Sigmoid colon (tissue), 7 donors: ENCODE data around the gene USP50. TPM values are rescaled to one million over a fixed set of nuclear protein-coding genes. Genes with fewer than 3 reads are reported as not detected.
"Not testable (repeated sequence)": the region's sequence is repeated elsewhere in the genome, so short reads cannot be mapped to it uniquely, and the experiment has no call there.

ENCODE experiments used
- DNase-seq: peaks from one replicate; pipeline ENCODE4 v3.0.0-alpha.2; 2019
- H3K27ac ChIP-seq, 4 donors: fragments of 200-600 bp; sonication (generic); one replicate each; pipeline ENCODE4 v1.5.1; 2016 to 2019; ENCODE audit warnings: mild to moderate bottlenecking in 1 of 4
- H3K27me3 ChIP-seq, 3 donors: fragments of 200-600 bp; sonication (generic); one replicate each; pipeline ENCODE4 v1.5.1; 2019; ENCODE audit warnings: mild to moderate bottlenecking in 1 of 3
- H3K36me3 ChIP-seq, 4 donors: fragments of 200-600 bp; sonication (generic); one replicate each; pipeline ENCODE4 v1.5.1; 2016 to 2019
- H3K4me1 ChIP-seq, 4 donors: fragments of 200-600 bp; sonication (generic); one replicate each; pipeline ENCODE4 v1.5.1; 2017 to 2019
- H3K4me3 ChIP-seq, 4 donors: fragments of 200-600 bp; sonication (generic); one replicate each; pipeline ENCODE4 v1.5.1; 2017 to 2019; ENCODE audit warnings: mild to moderate bottlenecking in 2 of 4, moderate library complexity in 1 of 4
- H3K9me3 ChIP-seq, 4 donors: fragments of 200-600 bp in 3 of 4; sonication (generic) in 3 of 4; one replicate each; pipeline versions ENCODE4 v1.5.1 to v1.6.1; 2013 to 2019
- EP300 ChIP-seq, 4 donors: sonication (generic); formaldehyde crosslinking; IDR thresholded peaks; one replicate each; pipeline ENCODE4 v1.6.1; 2017; ENCODE audit warnings: antibody characterized with exemption in 4 of 4
- POLR2A ChIP-seq, 2 donors: fragments of 450-650 bp; IDR thresholded peaks; one replicate each; pipeline ENCODE4 v1.6.1; 2016; ENCODE audit warnings: antibody characterized with exemption in 2 of 2, mild to moderate bottlenecking in 2 of 2, moderate library complexity in 2 of 2
- POLR2AphosphoS5 ChIP-seq, 4 donors: sonication (generic); formaldehyde crosslinking; IDR thresholded peaks; one replicate each; pipeline ENCODE4 v1.6.1; 2017; ENCODE audit warnings: antibody characterized with exemption in 4 of 4
- WGBS, 2 donors: extraction: QIAGEN DNeasy Blood & Tissue Kit; methylation state at CpG; one replicate each; pipeline ENCODE4 v1.1.7; 2013; 5-methylcytosine and 5-hydroxymethylcytosine counted together
- intact Hi-C: fragments of 100-400 bp; cut with DNase I; formaldehyde crosslinking; loops from one replicate; pipeline ENCODE4 v1.15.1; 2023
- polyA plus RNA-seq, 3 donors: library from polyadenylated mRNA; stranded (reverse); fragments of 200-250 nt; gene quantifications; one replicate each; pipeline ENCODE4 v1.2.3, GENCODE V29; 2013
- total RNA-seq, 4 donors: library from RNA; depleted of rRNA; stranded (reverse); fragments of >200 nt; gene quantifications; one replicate each; pipeline ENCODE4 v1.1.0, GENCODE V29; 2016
- TF ChIP-seq, protein P1 (sequence below), 4 experiments: fragments of 450-650 bp in 3 of 4; fragments of 200-600 bp in 1 of 4; IDR thresholded peaks; one replicate each; pipeline ENCODE4 v1.5.1; 2016 to 2019; ENCODE audit warnings: antibody characterized with exemption in 4 of 4, mild to moderate bottlenecking in 3 of 4, moderate library complexity in 2 of 4
- donor health status: healthy with polysubstance abuse.
- donor health status: Bipolar disorder and iron deficiency.
- donor health status: healthy.

Gene USP50
- total and polyA plus RNA-seq, 7 donors, result not detected

- no peak for TF ChIP-seq EP300 (IDR thresholded peaks at IDR 0.05)
- TF ChIP-seq POLR2A (IDR thresholded peaks at IDR 0.05), result no peak
- TF ChIP-seq POLR2AphosphoS5 (IDR thresholded peaks at IDR 0.05), result no peak
- TF ChIP-seq, protein P1, sequence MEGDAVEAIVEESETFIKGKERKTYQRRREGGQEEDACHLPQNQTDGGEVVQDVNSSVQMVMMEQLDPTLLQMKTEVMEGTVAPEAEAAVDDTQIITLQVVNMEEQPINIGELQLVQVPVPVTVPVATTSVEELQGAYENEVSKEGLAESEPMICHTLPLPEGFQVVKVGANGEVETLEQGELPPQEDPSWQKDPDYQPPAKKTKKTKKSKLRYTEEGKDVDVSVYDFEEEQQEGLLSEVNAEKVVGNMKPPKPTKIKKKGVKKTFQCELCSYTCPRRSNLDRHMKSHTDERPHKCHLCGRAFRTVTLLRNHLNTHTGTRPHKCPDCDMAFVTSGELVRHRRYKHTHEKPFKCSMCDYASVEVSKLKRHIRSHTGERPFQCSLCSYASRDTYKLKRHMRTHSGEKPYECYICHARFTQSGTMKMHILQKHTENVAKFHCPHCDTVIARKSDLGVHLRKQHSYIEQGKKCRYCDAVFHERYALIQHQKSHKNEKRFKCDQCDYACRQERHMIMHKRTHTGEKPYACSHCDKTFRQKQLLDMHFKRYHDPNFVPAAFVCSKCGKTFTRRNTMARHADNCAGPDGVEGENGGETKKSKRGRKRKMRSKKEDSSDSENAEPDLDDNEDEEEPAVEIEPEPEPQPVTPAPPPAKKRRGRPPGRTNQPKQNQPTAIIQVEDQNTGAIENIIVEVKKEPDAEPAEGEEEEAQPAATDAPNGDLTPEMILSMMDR (IDR thresholded peaks at IDR 0.05), result no peak
- no peak for DNase-seq
- Histone ChIP-seq H3K27me3 (no peaks in the 10 kb centered on the region), H3K27ac (no peak overlapping the region), H3K4me3 (no peak overlapping the region), H3K36me3 (peaks cover 0 to 5% (median 0%) of the 10 kb centered on the region in 4 donors), H3K4me1 (no peaks in the 10 kb centered on the region), H3K9me3 (no peaks in the 10 kb centered on the region)
- intact Hi-C loops, result no loop called here
Observed at GRCh38 chr15:50513001-50513400, 33.5 kb downstream of the USP50 start.

DNA sequence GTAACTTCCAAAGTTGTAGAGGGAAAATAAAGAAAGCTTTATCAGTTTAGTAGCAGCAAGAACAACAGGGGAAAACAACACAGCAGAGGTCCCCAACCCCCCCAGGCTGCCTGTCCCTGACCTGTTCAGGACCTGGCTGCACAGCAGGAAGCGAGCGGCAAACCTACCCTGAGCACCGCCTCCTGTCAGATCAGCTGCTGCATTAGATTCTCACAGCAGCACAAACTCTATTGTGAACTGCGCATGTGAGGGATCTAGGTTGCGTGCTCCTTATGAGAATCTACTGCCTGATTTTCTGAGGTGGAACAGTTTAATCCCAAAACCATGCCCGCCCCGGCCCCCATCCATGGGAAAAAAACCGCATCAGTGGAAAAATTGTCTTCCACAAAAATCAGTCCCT lies 40.3 kb downstream of the USP50 start:
- intact Hi-C loops, result no loop called here
- no peak for DNase-seq
- Histone ChIP-seq H3K27me3 (no peaks in the 10 kb centered on the region), H3K4me3 (no peak overlapping the region), H3K27ac (no peak overlapping the region), H3K4me1 (no peaks in the 10 kb centered on the region), H3K36me3 (peaks cover 0 to 27% (median 3%) of the 10 kb centered on the region in 4 donors), H3K9me3 (no peaks in the 10 kb centered on the region)
- WGBS, 2 donors, result 85 to 91% methylated on average over 8 of the region's 8 CpGs
- no peak for TF ChIP-seq POLR2A (IDR thresholded peaks at IDR 0.05)
- no peak for TF ChIP-seq POLR2AphosphoS5 (IDR thresholded peaks at IDR 0.05)
- no peak for TF ChIP-seq EP300 (IDR thresholded peaks at IDR 0.05)
- TF ChIP-seq, protein P1 (IDR thresholded peaks at IDR 0.05), result no peak

DNA sequence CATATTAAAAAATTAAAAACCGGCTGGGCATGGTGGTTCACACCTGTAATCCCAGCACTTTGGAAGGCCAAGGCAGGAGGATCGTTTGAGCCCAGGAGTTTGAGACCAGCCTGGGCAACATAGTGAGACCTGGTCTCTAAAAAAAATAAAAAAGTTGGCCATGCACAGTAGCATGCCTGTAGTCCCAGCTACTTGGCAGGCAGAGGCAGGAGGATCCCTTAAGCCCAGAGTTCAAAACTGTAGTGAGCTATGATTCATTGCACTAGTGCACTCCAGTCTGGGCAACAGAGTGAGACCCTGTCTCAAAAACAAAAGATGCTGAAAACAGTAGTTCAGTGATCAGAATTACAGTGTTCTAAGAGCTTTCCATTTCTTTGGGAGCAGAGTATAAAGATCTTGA lies 40.8 kb downstream of the USP50 start:
- H3K36me3 ChIP-seq, result peaks cover 0 to 29% (median 4%) of the 10 kb centered on the region in 4 donors
- H3K4me3 ChIP-seq, DNase-seq, intact Hi-C loops, H3K27ac ChIP-seq, H3K9me3 ChIP-seq, H3K4me1 ChIP-seq, H3K27me3 ChIP-seq: not testable (repeated sequence)
- WGBS, 2 donors, result 80 to 90% methylated on average over 2 of the region's 2 CpGs

GRCh38 chr15:50503144-50503543 lies 43.3 kb downstream of the USP50 start:
- WGBS, 2 donors, result 84 to 88% methylated on average over 7 of the region's 7 CpGs
- peaks cover 0 to 54% (median 17%) of the 10 kb centered on the region in 4 donors for H3K36me3 ChIP-seq
- intact Hi-C loops, result no loop called here

GRCh38 chr15:50501815-50502214 lies 44.7 kb downstream of the USP50 start:
- H3K9me3 ChIP-seq, result no peaks in the 10 kb centered on the region
- intact Hi-C loops, result no loop called here
- H3K27me3 ChIP-seq, result no peaks in the 10 kb centered on the region
- no peak for DNase-seq
- H3K36me3 ChIP-seq, result peaks cover 0 to 67% (median 20%) of the 10 kb centered on the region in 4 donors
- H3K4me3 ChIP-seq, result no peak overlapping the region
- no peaks in the 10 kb centered on the region for H3K4me1 ChIP-seq
- no peak overlapping the region for H3K27ac ChIP-seq
- 76 to 87% methylated on average over 4 of the region's 4 CpGs for WGBS, 2 donors
- TF ChIP-seq POLR2AphosphoS5 (IDR thresholded peaks at IDR 0.05) (no peak), EP300 (IDR thresholded peaks at IDR 0.05) (no peak), POLR2A (IDR thresholded peaks at IDR 0.05) (no peak)
- TF ChIP-seq, protein P1 (IDR thresholded peaks at IDR 0.05), result no peak

More at GRCh38 chr15:50503144-50503543, 43.3 kb downstream of the USP50 start:
- no peak for DNase-seq
- no peaks in the 10 kb centered on the region for H3K9me3 ChIP-seq
- no peaks in the 10 kb centered on the region for H3K27me3 ChIP-seq
- H3K4me3 ChIP-seq, result no peak overlapping the region
- no peaks in the 10 kb centered on the region for H3K4me1 ChIP-seq
- TF ChIP-seq EP300 (IDR thresholded peaks at IDR 0.05) (no peak), POLR2AphosphoS5 (IDR thresholded peaks at IDR 0.05) (no peak)
- H3K27ac ChIP-seq, result no peak overlapping the region

- peaks cover 0 to 82% (median 25%) of the 10 kb centered on the region in 4 donors for H3K36me3 ChIP-seq
Observed at GRCh38 chr15:50500352-50500751, 46.1 kb downstream of the USP50 start.

More at GRCh38 chr15:50500352-50500751, 46.1 kb downstream of the USP50 start:
- Histone ChIP-seq H3K27me3 (no peaks in the 10 kb centered on the region), H3K4me3 (no peak overlapping the region), H3K27ac (no peak overlapping the region), H3K4me1 (no peaks in the 10 kb centered on the region), H3K9me3 (no peaks in the 10 kb centered on the region)
- intact Hi-C loops, result no loop called here
- TF ChIP-seq POLR2A (IDR thresholded peaks at IDR 0.05), result no peak
- DNase-seq, result no peak
- 69 to 84% methylated on average over 3 of the region's 3 CpGs for WGBS, 2 donors
